ENCODE measurements around the gene CEACAM8.
"Not testable (repeated sequence)": the region's sequence is repeated elsewhere in the genome, so short reads cannot be mapped to it uniquely, and the experiment has no call there.

Gene CEACAM8

GRCh38 chr19:42594617-42595489 is at the start of gene CEACAM8:
Gene CEACAM8, minus strand, starts transcription at chr19:42594924. Its CDS starts 96 bp downstream, at chr19:42594828.
- no peak for FAIRE-seq
- TF ChIP-seq POLR2A (IDR thresholded peaks at IDR 0.05; ENCODE audit: low read depth, low read length) = no peak
- no peak for DNase-seq (ENCODE audit: insufficient read length, low spot score)

DNA sequence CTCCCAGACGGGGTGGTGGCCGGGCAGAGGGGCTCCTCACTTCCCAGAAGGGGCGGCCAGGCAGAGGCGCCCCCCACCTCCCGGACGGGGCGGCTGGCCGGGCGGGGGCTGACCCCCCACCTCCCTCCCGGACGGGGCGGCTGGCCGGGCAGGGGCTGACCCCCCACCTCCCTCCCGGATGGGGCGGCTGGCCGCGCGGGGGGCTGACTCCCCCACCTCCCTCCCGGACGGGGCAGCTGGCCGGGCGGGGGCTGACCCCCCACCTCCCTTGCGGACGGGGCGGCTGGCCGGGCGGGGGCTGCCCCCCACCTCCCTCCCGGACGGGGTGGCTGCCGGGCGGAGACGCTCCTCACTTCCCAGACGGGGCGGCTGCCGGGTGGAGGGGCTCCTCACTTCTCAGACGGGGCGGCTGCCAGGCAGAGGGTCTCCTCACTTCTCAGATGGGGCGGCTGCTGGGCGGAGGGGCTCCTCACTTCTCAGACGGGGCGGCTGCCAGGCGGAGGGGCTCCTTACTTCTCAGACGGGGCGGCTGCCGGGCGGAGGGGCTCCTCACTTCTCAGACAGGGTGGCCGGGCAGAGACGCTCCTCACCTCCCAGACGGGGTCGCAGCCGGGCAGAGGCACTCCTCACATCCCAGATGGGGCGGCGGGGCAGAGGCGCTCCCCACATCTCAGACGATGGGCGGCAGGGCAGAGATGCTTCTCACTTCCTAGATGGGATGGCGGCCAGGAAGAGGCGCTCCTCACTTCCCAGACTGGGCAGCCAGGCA is 44.8 kb upstream of the CEACAM8 start:
- FAIRE-seq; DNase-seq (ENCODE audit: insufficient read length, low spot score): not testable (repeated sequence)

DNA sequence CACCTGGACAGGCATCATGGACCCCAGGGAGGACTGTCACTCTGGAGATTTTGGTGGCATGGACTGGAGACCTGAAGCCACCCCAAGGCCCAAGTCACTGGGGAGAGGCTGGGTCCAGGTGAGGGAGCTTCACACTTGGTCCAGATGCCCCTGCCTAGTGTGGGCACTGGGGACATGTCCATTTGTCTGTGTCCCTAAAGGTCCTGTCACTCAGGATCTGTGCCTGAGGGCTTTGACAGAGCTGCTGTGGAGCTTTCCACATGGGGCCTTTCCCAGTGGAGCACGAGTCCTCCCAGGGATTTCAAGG is 40.5 kb upstream of the CEACAM8 start:
- FAIRE-seq (no peak), DNase-seq (ENCODE audit: insufficient read length, low spot score) (no peak)
- no peak for TF ChIP-seq POLR2A (IDR thresholded peaks at IDR 0.05; ENCODE audit: low read depth, low read length)

DNA sequence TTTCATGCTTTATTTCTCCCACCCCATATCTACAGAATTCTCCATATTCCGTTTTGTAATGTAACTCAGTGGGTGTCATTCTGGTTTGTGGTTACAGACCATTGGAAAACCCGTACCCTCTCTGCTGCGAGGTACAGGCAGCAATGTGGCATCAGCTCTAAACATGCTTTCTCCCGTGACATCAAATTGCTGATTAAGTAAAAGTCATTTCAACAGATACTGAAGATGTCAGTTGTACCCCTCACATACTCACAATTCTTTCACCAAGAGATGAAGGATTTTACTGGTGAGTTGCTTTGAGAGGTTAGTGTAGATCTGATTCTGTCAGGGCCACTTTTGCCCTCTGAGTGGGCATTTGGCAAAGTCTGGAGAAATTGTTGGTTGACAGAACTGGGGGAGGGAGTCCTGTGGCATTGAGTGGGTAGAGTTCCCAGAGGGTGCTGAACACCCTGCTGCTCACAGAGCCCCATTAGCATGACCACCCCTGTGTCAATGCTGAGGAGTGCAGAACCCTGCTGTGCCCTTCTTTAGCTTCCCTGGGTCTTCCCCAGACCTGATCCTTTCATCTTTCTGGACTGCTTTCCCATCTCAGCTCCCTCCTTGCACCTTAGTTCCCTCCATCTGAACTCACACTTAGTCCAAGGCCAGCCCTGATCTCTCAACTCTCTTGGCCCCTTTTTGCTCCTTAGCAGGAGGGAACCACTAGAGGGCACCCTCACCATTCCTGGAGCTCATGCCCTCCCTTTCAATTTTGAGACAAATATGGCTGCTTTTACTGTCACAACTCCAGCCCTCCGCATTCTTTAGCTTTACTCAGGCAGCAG is 39.9 kb upstream of the CEACAM8 start:
- FAIRE-seq (no peak), DNase-seq (ENCODE audit: insufficient read length, low spot score) (peak; percentile 56)
- no peak for TF ChIP-seq POLR2A (IDR thresholded peaks at IDR 0.05; ENCODE audit: low read depth, low read length)

- FAIRE-seq (no peak), DNase-seq (ENCODE audit: insufficient read length, low spot score) (no peak)
- TF ChIP-seq POLR2A (IDR thresholded peaks at IDR 0.05; ENCODE audit: low read depth, low read length) = no peak
These were observed 34.5 kb upstream of the CEACAM8 start for GRCh38 chr19:42629191-42629590.

- FAIRE-seq (no peak), DNase-seq (ENCODE audit: insufficient read length, low spot score) (no peak)
- TF ChIP-seq POLR2A (IDR thresholded peaks at IDR 0.05; ENCODE audit: low read depth, low read length) = no peak
These were observed 33.9 kb upstream of the CEACAM8 start for GRCh38 chr19:42628411-42629140.

- TF ChIP-seq POLR2A (IDR thresholded peaks at IDR 0.05; ENCODE audit: low read depth, low read length) = no peak
- DNase-seq (ENCODE audit: insufficient read length, low spot score) (no peak), FAIRE-seq (no peak)
These were observed 33.2 kb upstream of the CEACAM8 start for GRCh38 chr19:42627916-42628315.

GRCh38 chr19:42626181-42626580 is 31.5 kb upstream of the CEACAM8 start:
- FAIRE-seq (no peak), DNase-seq (ENCODE audit: insufficient read length, low spot score) (no peak)
- no peak for TF ChIP-seq POLR2A (IDR thresholded peaks at IDR 0.05; ENCODE audit: low read depth, low read length)

DNA sequence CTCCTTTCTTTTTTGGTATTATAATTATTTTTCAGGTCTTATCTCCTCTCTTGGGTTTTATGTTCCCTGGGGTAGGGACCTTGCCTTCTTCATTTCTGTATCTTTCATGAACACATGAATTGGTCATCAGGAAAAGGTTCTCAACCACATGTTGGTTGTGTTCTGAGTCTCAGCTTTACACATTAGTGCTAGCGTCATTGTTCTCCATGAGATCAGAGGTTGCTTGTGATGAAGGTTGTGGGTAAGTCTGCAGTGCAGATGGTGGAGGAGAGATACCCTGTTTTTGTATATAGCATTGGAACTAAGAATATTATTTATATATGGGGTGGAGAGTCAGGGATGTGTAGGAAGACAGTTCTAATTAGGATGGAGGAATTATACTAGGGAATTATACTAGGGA is 24.5 kb upstream of the CEACAM8 start:
- TF ChIP-seq POLR2A (IDR thresholded peaks at IDR 0.05; ENCODE audit: low read depth, low read length) = no peak
- FAIRE-seq (no peak), DNase-seq (ENCODE audit: insufficient read length, low spot score) (no peak)

GRCh38 chr19:42613666-42614065 is 18.9 kb upstream of the CEACAM8 start:
- DNase-seq (ENCODE audit: insufficient read length, low spot score) = no peak
- TF ChIP-seq POLR2A (IDR thresholded peaks at IDR 0.05; ENCODE audit: low read depth, low read length) = no peak
- no peak for FAIRE-seq

- not testable (repeated sequence) for FAIRE-seq; DNase-seq (ENCODE audit: insufficient read length, low spot score)
These were observed 15.7 kb upstream of the CEACAM8 start for GRCh38 chr19:42610401-42610915.

GRCh38 chr19:42606660-42607351 is 12.1 kb upstream of the CEACAM8 start:
- FAIRE-seq = peak; percentile 58
- no peak for TF ChIP-seq POLR2A (IDR thresholded peaks at IDR 0.05; ENCODE audit: low read depth, low read length)
- DNase-seq (ENCODE audit: insufficient read length, low spot score) = peak; percentile 85
